ENCODE data around the gene FGD3.

FGD3 gene

GRCh38 chr9:92974761-92975755 is 27.7 kb downstream of the FGD3 start:
- Histone ChIP-seq H3K4me3 (ENCODE audit: insufficient read depth, low read length, poor library complexity, severe bottlenecking) (no peak overlapping the region), H3K27me3 (ENCODE audit: low read length) (no peaks in the 10 kb centered on the region), H3K79me2 (ENCODE audit: insufficient read depth, low read length) (0 out of 2 replicates have a peak, but pooled peaks cover 3% of the 10 kb centered on the region), H4K20me1 (ENCODE audit: low read depth, low read length) (no peaks in the 10 kb centered on the region), H3K9me2 (replicated peaks; ENCODE audit: insufficient read depth, low read length) (no peaks in the 10 kb centered on the region), H3K27ac (ENCODE audit: low read depth, low read length) (no peak overlapping the region), H3K4me2 (ENCODE audit: low read depth, low read length, poor library complexity, severe bottlenecking) (no peak overlapping the region), H2AFZ (ENCODE audit: low read depth, low read length, severe bottlenecking) (no peak overlapping the region), H3K9me3 (ENCODE audit: insufficient read depth, low read length) (no peaks in the 10 kb centered on the region), H3K9ac (ENCODE audit: low read length) (no peak overlapping the region), H3F3A (ENCODE audit: insufficient read depth) (no peaks in the 10 kb centered on the region), H3K36me3 (ENCODE audit: low read length) (no peaks in the 10 kb centered on the region)
- no peak for TF ChIP-seq EZH2phosphoT487 (conservative IDR thresholded peaks at IDR 0.05; ENCODE audit: low read length)
- TF ChIP-seq, protein P1, sequence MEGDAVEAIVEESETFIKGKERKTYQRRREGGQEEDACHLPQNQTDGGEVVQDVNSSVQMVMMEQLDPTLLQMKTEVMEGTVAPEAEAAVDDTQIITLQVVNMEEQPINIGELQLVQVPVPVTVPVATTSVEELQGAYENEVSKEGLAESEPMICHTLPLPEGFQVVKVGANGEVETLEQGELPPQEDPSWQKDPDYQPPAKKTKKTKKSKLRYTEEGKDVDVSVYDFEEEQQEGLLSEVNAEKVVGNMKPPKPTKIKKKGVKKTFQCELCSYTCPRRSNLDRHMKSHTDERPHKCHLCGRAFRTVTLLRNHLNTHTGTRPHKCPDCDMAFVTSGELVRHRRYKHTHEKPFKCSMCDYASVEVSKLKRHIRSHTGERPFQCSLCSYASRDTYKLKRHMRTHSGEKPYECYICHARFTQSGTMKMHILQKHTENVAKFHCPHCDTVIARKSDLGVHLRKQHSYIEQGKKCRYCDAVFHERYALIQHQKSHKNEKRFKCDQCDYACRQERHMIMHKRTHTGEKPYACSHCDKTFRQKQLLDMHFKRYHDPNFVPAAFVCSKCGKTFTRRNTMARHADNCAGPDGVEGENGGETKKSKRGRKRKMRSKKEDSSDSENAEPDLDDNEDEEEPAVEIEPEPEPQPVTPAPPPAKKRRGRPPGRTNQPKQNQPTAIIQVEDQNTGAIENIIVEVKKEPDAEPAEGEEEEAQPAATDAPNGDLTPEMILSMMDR (IDR thresholded peaks at IDR 0.05; ENCODE audit: insufficient read depth, low read length, poor library complexity, severe bottlenecking): no peak

GRCh38 chr9:92976431-92976830 is 29.1 kb downstream of the FGD3 start:
- Histone ChIP-seq H3K4me2 (ENCODE audit: low read depth, low read length, poor library complexity, severe bottlenecking) (no peak overlapping the region), H3K36me3 (ENCODE audit: low read length) (peaks cover 2% of the 10 kb centered on the region; the same call in 1 of the 2 replicates), H3K9me3 (ENCODE audit: insufficient read depth, low read length) (no peaks in the 10 kb centered on the region), H4K20me1 (ENCODE audit: low read depth, low read length) (no peaks in the 10 kb centered on the region), H3K9me2 (replicated peaks; ENCODE audit: insufficient read depth, low read length) (no peaks in the 10 kb centered on the region), H2AFZ (ENCODE audit: low read depth, low read length, severe bottlenecking) (no peak overlapping the region), H3K9ac (ENCODE audit: low read length) (no peak overlapping the region), H3K27ac (ENCODE audit: low read depth, low read length) (no peak overlapping the region), H3K27me3 (ENCODE audit: low read length) (no peaks in the 10 kb centered on the region), H3F3A (ENCODE audit: insufficient read depth) (no peaks in the 10 kb centered on the region), H3K4me3 (ENCODE audit: insufficient read depth, low read length, poor library complexity, severe bottlenecking) (no peak overlapping the region), H3K79me2 (ENCODE audit: insufficient read depth, low read length) (0 out of 2 replicates have a peak, but pooled peaks cover 3% of the 10 kb centered on the region)
- TF ChIP-seq EZH2phosphoT487 (conservative IDR thresholded peaks at IDR 0.05; ENCODE audit: low read length): no peak
- TF ChIP-seq, protein P1 (IDR thresholded peaks at IDR 0.05; ENCODE audit: insufficient read depth, low read length, poor library complexity, severe bottlenecking): no peak

- Histone ChIP-seq H3K36me3 (ENCODE audit: low read length) (peaks cover 6% of the 10 kb centered on the region; the same call in 1 of the 2 replicates), H3K9ac (ENCODE audit: low read length) (no peak overlapping the region), H3K27me3 (ENCODE audit: low read length) (no peaks in the 10 kb centered on the region), H3K4me3 (ENCODE audit: insufficient read depth, low read length, poor library complexity, severe bottlenecking) (no peak overlapping the region), H3K4me2 (ENCODE audit: low read depth, low read length, poor library complexity, severe bottlenecking) (no peak overlapping the region), H3K9me3 (ENCODE audit: insufficient read depth, low read length) (no peaks in the 10 kb centered on the region), H2AFZ (ENCODE audit: low read depth, low read length, severe bottlenecking) (no peak overlapping the region), H4K20me1 (ENCODE audit: low read depth, low read length) (no peaks in the 10 kb centered on the region), H3K9me2 (replicated peaks; ENCODE audit: insufficient read depth, low read length) (no peaks in the 10 kb centered on the region), H3F3A (ENCODE audit: insufficient read depth) (no peaks in the 10 kb centered on the region), H3K79me2 (ENCODE audit: insufficient read depth, low read length) (0 out of 2 replicates have a peak, but pooled peaks cover 3% of the 10 kb centered on the region), H3K27ac (ENCODE audit: low read depth, low read length) (no peak overlapping the region)
- no peak for TF ChIP-seq EZH2phosphoT487 (conservative IDR thresholded peaks at IDR 0.05; ENCODE audit: low read length)
- TF ChIP-seq, protein P1 (IDR thresholded peaks at IDR 0.05; ENCODE audit: insufficient read depth, low read length, poor library complexity, severe bottlenecking): no peak
Observed at GRCh38 chr9:92977279-92977678, 30.0 kb downstream of the FGD3 start.

All from SU-DHL-6 (cell line).